T-helper 9 cell (primary cell): ENCODE results near the gene SATL1.
"Not testable (repeated sequence)": the region's sequence is repeated elsewhere in the genome, so short reads cannot be mapped to it uniquely, and the experiment has no call there.

Experiments used
- DNase-seq: peaks from one replicate; pipeline ENCODE4 v3.0.0-alpha.2; 2020
- total RNA-seq, 2 donors: gene quantifications; one replicate each; lab custom pipeline; 2026; lab: John Stamatoyannopoulos, UW

SATL1 gene, protein sequence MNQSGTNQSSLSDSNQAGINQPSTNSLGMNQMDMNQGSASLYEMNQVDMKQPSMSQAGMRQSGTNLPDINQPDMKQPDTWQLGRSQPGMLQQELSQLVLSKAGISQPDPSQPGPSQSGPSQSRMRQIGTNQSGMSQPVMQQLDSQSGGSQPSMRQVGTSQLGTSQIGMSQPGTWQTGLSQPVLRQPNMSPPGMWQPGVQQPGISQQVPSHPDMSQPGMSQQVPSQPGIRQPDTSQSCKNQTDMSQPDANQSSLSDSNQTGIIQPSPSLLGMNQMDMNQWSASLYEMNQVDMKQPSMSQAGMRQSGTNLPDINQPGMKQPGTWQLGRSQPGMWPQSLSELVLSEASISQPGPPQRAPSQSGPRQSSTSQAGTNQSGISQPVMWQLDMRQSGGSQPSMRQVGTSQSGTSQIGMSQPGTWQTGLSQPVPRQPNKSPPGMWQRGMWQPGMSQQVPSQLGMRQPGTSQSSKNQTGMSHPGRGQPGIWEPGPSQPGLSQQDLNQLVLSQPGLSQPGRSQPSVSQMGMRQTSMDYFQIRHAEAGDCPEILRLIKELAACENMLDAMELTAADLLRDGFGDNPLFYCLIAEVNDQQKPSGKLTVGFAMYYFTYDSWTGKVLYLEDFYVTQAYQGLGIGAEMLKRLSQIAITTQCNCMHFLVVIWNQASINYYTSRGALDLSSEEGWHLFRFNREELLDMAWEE
- total RNA-seq, result 0 to 0.07 reads per million in 2 donors

DNA sequence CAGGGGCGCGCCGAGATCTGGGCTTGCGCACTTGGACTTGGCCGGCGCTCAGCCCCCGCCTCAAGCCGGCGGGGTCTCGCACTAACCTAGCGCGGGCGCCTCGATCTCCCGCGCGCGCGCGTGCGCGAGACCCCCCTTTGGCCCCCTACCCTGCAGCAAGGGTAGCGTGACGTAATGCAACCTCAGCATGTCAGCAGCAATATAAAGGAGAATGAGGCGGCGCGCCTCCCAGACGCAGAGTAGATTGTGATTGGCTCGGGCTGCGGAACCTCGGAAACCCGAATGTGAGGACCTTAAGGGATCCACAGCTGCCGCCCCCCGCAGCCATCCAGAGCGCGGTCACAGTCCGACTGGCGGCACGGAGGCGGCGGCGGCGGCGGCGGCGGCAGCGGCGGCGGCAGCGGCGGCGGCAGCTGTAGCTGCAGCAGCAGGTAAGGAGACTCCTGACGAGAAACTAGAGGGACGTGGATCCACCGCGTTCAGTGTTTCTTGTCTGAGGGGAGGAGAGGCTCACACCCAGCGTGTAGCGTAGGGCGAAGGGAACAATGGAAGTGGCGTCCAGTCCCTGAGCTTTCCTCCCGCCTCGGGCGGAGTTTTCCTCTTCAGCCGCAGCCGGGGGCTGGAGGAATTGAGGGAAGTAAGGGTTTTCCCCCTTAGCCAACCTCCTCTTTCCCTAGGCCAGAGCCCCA, at the start of gene SATL1, which contains the start of gene ZNF711:
SATL1 (minus strand) TSS at position 19 of the 689 bp plus-strand sequence. CDS start 134,811 bp downstream, outside the sequence.
ZNF711 (plus strand) TSS at position 231 of the 689 bp plus-strand sequence. CDS start 3,582 bp downstream, outside the sequence.
- no peak for DNase-seq

DNA sequence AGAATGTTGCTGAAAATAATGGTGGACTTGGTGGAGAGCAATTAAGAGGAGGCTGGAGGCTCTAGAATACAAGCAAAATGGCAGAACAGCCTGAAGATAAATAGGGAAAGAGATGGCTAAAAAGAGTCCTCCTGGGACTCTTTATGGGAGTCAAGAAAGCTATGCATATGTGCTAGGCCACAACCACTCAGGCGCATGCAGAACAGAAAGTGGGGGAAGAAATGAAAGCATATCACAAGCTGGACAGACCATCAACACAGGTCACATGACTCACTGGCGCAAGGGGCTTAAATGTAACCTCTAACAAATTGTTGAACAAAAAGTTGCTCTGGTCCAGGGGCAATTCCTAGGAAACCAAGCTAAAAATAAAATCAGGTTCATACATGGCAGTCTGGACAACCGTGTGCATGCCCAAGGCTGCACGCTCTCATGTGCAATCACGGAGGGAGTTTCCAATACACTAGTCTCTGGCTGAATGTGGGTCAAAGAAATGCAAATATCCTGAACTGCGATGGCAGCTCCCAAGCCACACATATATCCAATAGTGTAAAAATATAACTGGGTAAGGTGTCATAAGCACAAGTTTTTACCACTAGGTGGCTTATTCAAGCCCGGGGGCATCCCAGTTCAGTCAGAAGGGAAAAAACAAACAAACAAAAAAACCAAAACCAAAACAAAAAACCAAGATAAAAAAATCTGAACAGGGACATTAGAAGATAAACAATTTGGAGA, 45.6 kb upstream of the SATL1 start:
- DNase-seq, result no peak

DNA sequence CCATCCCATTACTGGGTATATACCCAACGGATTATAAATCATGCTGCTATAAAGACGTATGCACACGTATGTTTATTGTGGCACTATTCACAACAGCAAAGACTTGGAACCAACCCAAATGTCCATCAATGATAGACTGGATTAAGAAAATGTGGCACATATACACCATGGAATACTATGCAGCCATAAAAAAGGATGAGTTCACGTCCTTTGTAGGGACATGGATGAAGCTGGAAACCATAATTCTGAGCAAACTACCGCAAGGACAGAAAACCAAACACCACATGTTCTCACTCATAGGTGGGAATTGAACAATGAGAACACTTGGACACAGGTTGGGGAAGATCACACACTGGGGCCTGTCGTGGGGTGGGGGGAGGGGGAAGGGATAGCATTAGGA, 41.7 kb upstream of the SATL1 start:
- not testable (repeated sequence) for DNase-seq

DNA sequence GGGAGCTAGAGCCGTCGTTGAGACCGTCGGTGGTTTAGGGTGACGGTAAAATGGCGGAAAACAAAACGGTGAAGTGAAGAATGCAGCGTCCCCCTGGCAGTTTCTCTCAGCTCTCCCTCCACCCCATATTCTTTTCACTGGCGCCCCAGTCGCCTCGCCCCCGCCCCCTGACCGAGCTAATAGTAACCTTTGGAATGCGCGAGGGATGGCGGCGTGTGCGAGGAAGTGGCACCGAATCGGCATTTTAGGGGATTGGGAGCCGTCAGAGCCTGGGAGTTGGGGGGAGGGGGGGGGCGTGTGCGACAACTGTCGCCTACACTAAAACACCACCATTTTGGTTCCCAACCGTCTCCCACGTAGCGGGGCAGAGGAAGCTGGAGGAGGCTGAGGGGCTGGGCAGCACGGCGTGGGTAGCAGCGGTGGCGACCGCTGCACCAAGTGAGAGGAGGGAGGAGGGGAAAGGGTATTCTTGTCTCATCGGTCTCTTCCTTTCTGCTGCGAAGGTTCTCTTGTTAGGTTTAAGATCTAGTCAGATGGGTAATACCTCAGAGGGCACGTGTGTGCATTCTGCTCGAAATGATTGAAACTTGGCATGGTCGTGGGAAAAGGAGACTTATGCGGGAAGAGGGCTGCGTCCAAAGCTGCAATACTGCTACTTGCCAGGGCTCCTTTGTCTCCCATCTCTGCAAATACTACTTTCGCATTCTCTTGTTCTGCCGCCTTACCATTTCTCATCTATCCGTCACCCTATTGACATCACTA, 1.1 kb upstream of the SATL1 start:
- no peak for DNase-seq

DNA sequence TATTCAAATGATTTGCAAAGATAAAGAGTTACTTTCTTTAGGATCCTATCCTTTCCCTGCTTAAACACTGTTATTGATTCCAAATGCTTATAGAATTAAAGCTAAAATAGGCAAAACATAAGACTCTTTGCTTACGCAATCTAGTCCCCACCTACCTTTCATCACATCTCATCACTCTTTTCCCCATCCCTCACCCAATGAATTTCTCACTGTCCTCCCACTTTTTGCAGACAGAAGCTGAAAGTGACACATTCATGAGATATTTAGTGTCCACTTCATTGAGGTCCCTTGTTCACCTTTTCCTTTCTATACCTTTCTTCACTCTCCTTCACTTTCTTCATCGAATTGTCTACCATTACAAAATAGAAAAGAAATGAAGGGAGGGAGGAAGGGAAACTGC, 424 bp downstream of the SATL1 start:
- no peak for DNase-seq

DNA sequence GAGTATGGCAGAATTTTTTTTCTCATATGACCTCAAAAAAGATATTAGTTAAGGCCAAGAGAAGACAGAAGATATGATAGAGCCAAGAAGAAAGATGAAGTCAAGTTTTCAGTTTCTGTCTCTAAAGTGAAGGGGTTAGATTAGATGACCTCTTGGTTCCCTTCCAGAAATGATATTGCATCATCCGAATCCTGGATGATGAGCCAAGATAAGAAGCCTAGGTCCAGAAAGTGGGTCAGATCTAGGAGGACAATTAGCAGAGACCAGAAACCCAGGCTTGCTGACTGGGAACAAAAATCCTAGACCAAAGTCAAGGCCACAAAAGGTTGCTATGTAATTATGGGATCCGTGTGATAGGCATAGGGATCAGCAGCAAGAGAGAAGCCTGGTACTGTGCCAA, 20.2 kb downstream of the SATL1 start:
- no peak for DNase-seq

- DNase-seq, result no peak
Measured at GRCh38 chrX:85221361-85221760, 22.2 kb downstream of the SATL1 start.

DNA sequence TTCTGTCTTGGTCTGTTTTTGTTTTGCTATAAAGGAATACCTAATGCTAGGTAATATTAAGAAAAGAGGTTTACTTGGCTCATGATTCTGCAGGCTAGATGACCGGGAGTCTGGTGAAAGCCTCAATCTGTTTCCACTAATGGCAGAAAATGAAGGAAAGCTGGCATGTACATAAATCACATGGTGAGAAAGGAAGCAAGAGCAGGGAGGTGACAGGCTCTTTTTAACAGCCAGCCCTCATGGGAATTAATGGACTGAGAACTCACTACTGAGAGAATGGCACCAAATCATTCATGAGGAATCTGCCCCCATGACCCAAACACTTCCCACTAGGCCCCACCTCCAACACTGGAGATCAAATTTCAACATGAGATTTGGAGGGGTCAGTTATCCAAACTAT, 27.6 kb downstream of the SATL1 start:
- no peak for DNase-seq

- DNase-seq, result no peak
Measured at GRCh38 chrX:85213792-85214530, 29.6 kb downstream of the SATL1 start.

DNA sequence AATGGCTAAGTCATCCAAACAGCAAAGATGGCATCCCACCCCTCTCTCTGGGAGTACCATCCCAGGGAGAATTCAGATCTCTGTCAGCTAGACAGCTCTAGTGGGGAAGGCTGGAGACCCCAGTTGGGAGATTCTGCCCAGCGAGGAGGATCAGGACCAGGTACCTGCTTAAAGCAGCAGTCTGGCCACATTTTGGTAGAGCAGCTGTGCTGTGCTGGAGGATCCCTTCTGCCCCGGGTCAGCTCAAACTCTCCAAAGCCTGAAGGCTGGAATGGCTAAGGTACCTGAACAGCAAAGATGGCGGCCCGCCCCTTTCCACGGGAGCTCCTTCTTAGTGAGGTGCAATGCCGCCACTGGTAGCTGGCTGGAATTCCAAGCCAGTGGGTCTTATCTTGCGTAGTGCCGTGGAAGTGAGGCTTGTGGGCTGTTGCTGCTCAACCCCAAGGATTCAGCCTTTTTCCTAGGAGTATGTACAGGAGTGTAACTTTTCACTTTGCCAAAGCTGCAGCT, 40.1 kb downstream of the SATL1 start:
- DNase-seq, result no peak

GRCh38 chrX:85196319-85196718, 47.3 kb downstream of the SATL1 start:
- no peak for DNase-seq

DNA sequence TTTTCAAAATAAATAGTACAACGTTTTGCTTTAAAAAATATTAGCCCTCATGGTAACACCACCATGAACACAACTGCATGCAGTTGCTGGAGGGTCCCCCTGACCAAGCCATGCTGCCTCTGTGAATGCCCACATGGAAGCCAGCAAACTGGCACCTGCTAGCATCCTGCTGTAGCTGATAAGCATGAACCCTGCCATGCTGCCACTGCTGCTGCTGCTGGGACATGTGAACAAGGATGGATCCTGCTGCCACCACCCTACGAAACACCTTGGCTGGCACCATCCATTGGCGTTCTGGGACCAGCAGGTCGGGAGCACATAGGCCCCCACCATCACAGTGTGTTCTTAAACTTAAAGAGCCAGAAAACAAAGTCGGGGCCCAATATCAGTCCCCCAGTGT, 83.9 kb downstream of the SATL1 start:
- no peak for DNase-seq

- no peak for DNase-seq
Measured at GRCh38 chrX:85140964-85141363, 102.6 kb downstream of the SATL1 start.

DNA sequence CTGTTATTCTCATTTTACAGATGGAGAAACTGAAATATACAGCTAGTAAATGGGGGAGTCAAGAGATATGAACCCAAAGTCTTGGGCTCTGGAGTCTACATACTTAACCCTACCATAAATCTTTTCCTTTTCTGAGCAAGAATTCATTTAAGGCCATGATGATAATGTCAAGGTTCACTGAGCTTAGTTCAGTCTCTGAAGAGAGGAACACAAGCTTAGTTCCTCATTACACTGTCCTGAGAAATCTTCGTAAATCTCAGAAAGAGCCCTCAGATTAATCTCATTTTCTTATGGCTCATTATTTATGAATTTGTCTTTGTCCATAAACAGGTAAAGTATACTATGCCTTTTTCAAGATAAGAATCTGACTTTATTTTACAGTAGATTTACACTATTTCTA, 104.2 kb downstream of the SATL1 start:
- no peak for DNase-seq

GRCh38 chrX:85136409-85136808, 107.2 kb downstream of the SATL1 start:
- DNase-seq, result no peak

GRCh38 chrX:85115252-85115651, 128.3 kb downstream of the SATL1 start:
- DNase-seq, result no peak

DNA sequence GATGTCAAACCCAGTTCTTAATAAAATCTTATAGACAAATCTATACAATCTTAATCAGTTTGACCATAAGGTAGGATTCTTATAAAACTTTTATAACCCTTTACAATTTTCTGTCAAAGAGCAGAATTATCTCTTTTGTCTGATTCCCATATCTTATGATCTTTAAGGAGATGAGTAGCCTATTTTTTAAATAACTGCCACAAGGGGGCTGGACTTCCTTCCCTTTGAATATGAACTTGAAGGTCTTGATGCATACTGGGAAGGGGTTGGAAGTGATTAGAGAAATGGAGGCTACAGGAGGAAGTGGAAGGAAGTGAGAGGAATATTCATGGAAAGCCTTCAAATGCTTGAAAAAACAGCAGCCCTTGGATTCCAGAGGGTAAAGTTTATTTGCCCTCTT, 128.8 kb downstream of the SATL1 start:
- no peak for DNase-seq

DNA sequence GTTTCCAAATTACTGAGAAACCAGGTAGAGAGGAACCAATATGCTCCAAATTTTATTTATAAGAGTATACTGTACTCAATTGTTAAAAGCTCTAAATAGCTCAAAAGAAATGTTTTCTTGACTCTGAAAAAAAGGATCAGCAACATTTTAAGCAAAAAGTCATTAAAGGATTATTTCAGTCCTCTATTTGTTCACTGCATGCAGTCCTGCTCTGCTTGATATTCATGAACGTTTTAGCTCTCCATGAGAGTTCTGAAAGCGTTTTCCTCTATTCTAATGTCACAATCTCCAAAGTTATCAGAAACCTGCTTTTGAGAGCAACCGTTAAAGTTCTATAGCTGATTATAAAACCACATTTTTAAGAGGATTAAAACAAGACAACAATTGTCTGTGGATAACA, 129.4 kb downstream of the SATL1 start:
- DNase-seq, result no peak

DNA sequence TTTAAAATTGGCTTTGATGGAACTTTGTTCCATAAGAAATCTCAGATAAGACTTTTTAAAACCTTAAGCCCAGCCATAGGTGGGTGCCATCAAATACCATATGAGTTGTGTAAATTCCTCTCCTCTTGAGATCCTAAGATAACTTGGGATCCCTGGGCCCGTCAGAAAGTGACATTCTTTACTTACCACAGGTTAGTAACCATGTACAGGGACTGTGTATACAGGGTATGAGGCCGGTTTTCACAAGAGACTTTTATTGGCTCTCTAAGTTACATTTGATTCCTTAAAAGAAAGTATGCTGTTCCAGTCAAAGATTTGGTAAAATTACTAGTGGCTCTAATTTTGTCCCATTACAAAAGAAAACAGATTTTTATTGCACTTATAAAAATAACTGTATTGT, 129.8 kb downstream of the SATL1 start:
- DNase-seq, result no peak

DNA sequence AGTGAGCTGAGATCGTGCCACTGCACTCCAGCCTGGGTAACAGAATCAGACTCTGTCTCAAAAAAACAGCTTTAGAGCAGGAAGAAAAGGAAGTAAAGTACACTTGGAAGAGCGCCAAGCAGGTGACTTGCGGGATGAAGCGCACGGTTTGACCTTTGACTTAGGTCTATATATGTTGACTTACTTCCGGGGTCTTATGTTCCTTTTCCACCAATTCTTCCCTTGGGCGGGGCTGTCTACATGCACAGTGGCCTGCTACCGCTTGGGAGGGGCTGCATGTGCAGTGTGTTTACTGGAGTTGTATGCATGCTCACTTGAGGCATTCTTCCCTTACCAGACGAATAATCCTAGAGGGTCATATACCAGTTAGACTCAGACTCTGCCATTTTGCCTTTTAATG, 131.3 kb downstream of the SATL1 start:
- no peak for DNase-seq

DNA sequence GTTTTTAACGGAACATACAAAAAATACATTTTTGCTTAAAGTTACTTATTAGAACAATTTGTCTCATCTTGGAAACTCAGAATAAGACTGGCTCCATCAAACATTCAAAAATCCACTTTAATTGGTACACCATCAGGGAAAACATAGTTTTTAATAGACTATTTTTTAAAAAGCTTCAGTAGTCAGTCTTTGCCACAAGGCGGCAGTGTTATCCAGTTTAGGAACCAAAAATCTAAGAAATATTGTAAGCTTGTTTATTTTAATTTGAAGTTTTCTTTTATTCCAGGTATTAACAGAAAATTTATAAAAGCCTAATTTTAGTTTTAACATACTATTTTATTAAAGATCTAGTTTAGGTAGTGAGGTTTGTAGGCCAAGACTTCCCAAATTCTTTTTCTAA, 132.2 kb downstream of the SATL1 start:
- no peak for DNase-seq
